ENCODE measurements around the gene SIAH3.

DNA sequence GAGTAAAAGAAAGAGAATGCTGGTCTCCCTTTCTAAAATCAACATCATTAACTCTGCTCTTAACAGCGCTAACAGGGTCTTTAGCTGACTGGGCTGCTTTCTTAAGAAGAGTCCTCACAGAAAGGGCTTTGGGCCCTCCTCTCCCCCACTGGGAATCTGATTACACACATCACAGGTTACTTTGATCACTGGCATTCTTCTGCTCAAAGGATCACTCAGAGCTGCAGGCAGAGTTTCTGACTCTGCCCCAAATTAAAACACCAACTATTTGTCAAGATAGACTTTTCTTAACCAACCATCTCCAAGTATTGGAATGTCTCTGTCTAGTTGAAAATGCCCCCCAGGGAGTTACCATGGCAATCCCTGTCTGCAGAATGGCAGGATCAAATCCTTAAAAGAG is 31.1 kb upstream of the SIAH3 start:
- TF ChIP-seq, protein P1, sequence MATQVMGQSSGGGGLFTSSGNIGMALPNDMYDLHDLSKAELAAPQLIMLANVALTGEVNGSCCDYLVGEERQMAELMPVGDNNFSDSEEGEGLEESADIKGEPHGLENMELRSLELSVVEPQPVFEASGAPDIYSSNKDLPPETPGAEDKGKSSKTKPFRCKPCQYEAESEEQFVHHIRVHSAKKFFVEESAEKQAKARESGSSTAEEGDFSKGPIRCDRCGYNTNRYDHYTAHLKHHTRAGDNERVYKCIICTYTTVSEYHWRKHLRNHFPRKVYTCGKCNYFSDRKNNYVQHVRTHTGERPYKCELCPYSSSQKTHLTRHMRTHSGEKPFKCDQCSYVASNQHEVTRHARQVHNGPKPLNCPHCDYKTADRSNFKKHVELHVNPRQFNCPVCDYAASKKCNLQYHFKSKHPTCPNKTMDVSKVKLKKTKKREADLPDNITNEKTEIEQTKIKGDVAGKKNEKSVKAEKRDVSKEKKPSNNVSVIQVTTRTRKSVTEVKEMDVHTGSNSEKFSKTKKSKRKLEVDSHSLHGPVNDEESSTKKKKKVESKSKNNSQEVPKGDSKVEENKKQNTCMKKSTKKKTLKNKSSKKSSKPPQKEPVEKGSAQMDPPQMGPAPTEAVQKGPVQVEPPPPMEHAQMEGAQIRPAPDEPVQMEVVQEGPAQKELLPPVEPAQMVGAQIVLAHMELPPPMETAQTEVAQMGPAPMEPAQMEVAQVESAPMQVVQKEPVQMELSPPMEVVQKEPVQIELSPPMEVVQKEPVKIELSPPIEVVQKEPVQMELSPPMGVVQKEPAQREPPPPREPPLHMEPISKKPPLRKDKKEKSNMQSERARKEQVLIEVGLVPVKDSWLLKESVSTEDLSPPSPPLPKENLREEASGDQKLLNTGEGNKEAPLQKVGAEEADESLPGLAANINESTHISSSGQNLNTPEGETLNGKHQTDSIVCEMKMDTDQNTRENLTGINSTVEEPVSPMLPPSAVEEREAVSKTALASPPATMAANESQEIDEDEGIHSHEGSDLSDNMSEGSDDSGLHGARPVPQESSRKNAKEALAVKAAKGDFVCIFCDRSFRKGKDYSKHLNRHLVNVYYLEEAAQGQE (IDR thresholded peaks at IDR 0.05; ENCODE audit: insufficient read depth in 1 of 2, low read depth in 2 of 2, low read length in 2 of 2): no peak
- no peak for TF ChIP-seq POLR2AphosphoS5 (IDR thresholded peaks at IDR 0.05; ENCODE audit: low read depth, low read length)
- no peak for TF ChIP-seq SIN3A (IDR thresholded peaks at IDR 0.05; ENCODE audit: borderline replicate concordance, insufficient read depth, low read length)
